ENCODE data around the gene CCNG1.
"Not testable (repeated sequence)": the region's sequence is repeated elsewhere in the genome, so short reads cannot be mapped to it uniquely, and the experiment has no call there.

The CCNG1 gene, protein sequence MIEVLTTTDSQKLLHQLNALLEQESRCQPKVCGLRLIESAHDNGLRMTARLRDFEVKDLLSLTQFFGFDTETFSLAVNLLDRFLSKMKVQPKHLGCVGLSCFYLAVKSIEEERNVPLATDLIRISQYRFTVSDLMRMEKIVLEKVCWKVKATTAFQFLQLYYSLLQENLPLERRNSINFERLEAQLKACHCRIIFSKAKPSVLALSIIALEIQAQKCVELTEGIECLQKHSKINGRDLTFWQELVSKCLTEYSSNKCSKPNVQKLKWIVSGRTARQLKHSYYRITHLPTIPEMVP

DNA sequence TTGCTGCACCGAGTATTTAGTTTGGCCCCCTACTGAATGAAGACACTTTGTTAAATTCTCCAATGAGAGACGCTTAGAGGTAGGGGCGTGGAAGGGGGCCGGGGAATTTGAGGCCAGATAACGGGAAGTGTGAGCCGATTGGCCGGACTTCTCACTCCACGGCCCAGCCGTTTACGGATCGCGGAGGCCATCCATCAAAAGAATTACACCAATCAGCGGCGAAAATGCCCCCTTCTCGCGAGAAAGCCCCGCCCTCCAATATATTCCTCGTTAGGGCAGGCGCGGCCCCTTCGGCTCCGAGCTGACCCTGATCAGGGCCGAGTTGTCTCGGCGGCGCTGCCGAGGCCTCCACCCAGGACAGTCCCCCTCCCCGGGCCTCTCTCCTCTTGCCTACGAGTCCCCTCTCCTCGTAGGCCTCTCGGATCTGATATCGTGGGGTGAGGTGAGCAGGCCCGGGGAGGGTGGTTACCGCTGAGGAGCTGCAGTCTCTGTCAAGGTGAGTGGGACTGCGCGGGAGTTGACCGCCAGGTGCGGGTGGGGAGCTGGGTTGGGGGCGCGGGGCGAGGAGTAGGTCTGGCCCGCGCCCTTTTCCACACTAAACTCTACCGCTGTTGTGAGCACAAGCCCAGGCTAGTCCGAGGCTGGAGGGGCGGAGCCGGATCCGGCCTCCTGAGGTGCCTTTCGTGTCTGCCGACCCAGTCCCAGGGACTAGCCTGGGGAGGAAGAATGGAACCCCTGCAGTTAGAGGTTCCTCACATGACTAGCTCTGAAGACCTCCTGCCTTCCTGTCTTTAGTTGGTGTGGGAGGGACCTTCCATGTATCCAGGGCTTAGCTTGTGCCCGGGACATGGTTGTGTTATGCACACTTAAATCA lies at the start of gene CCNG1:
Gene CCNG1, plus strand, starts transcription at position 287 of the 874 bp plus-strand sequence. CDS start 1,662 bp downstream, outside the sequence.
- peak; percentile 93 for DNase-seq

DNA sequence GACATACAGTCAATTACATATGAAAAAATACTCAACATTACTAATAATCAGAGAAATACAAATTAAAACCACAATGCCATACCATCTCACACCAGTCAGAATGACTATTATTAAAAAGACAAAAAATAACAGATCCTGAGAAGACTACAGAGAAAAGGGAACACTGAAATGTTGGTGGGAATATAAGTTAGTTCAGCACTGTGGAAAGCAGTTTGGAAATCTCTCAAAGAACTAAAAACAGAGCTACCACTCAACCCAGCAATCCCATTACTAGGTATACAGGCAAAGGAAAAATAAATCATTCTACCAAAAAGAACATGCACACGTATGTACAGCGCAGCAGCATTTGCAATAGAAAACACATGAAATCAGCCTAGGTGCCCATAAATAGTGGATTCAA lies 41.6 kb upstream of the CCNG1 start:
- DNase-seq, result no peak

DNA sequence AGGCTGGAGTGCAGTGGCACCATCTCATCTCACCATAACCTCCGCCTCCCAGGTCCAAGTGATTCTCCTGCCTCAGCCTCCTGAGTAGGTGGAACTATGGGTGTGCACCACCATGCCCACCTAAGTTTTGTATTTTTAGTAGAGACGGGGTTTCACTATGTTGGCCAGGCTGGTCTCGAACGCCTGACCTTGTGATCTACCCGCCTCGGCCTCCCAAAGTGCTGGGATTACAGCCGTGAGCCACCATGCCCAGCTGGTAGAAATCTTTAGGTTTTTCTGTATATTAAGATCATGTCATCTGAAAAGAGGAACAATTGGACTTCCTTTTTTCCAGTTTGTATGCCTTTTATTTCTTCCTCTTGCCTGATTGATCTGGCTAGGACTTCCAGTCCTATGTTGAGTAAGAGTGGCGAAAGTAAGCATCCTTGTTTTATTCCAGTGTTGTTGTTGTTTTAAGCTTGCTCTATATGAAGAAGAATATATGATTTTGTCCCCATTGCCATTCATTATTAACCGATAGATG lies 40.5 kb upstream of the CCNG1 start:
- DNase-seq, result not testable (repeated sequence)

DNA sequence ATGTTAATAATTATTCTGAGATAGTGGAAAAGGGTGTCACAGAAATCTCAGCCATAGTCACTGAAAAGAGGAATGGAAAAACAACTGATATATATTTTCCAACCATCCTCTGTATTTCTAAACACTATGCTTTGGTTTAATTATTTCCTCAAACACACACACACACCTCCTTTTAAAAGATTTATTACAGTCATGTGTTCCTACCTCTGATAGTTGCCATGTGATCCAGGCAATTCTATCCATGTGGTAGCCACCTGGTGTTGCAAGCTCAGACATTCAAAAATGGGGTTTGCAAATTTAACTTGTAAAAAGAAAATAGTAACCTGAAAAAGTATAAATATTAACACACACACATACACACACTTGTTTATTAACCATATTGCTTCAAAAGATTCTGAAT lies 40.0 kb upstream of the CCNG1 start:
- DNase-seq, result no peak

DNA sequence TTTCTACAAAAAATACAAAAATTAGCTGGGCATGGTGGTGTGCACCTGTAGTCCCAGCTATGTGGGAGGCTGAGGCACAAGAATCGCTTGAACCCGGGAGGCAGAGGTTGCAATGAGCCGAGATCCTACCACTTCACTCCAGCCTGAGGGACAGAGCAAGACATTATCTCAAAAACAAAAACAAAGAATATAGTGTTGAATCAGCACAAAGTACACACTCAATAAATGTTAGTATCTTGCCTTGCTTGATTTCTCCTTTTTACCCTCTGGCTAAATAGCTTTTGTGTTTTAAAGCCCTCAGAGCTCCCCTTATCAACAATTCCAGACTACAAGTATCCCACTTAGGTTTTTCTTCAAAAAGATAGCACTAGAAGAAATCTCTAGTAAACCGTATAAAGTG lies 37.5 kb upstream of the CCNG1 start:
- no peak for DNase-seq

DNA sequence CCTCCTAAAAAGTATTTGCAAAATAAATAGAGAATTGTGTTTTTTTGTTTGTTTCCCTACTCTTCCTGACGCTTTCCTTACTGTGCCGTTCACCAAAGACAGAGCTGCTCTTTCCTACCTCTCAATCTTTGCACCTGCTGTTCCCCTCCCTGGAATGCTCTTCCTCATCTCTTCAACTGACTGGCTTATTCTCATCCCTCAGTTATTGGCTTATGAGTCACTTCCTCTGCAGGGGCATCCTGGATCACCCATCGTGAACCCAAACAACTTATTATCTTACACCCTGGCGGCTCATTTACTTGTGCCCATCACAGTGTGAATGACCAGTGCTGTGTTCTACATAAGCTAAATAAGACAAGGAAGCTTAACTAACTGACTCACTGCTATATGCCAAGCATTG lies 36.1 kb upstream of the CCNG1 start:
- DNase-seq, result no peak

DNA sequence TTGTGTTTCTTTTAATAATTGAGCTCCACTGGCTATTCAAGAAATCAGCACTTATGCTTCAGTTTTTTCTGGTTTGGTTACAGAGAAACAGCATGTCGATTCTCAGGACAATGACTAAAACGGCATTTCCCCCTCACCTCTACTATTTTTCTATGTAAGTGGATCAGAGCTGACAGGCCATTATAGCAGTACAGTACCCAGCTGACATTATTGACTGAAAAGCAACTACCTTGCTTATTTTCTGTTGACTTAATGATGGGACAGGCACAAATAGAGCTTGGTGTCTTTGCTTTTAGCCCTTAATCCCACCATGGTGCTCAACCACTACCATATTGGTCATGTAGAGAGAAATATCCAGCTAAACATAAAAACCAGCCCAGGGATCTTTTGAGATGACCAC lies 35.4 kb upstream of the CCNG1 start:
- DNase-seq, result no peak

DNA sequence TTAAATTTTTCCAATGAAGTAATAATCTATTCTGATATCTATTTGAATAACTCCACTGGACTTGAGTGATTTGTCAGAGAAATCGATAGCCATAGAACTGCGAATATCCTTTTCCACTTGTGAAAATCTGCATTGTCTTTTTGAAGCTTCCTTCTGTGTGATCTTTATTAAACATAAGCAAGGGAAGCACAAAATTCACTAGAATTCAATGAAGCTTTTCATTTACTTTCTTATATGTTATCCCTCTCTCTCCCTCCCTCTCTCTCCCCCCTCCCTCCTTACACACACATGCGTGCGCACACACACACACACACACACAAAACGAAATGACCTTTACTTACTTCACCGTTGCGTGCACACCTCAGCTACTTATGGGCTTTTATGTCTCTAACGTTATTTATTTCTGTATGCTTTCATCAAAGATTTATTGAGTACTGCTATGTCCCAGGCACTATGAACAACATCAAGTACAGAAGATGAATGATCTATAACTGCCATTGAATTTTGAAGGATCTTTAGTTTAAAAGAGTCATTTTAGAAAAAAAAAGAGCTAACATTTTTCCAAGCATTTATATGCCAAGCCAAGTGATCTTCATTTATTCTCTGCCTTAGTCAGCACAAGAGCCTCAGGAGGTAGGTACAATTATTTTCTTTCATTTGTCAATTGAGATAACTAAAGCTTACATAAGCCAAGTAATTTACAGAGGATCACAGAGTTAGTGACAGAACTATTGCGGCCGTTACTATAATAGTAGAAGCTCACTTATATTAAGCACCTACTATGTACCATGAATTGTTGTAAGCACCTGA lies 32.8 kb upstream of the CCNG1 start:
- DNase-seq, result no peak

DNA sequence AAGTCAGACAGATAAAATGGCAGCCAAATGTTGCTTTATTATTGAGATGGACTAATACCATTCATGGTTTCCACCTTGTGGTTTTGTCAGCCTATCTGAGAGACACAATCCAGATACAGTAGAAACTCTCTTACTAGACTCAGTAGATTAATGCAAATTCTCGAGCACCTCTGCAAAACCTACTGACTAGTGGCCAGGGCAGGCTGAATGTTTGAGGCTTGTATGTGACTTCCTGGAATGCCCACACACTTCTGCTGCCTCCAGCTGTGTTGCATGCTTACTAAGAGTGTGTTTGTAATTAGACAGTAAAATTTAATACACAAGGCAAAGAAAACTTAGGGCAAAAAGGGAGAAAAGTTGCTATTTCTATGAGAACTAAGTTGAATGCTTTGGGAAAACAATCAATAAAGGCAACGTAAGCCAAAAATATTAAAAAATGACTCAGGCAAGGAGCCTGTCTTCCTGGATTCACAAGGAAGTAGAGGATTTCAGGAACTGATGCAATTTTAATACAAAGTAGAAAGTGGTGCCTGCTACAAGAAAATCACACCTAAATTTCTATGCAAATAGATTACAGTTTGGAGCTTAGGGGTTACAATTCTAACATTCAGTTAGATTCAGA lies 30.2 kb upstream of the CCNG1 start:
- no peak for DNase-seq

DNA sequence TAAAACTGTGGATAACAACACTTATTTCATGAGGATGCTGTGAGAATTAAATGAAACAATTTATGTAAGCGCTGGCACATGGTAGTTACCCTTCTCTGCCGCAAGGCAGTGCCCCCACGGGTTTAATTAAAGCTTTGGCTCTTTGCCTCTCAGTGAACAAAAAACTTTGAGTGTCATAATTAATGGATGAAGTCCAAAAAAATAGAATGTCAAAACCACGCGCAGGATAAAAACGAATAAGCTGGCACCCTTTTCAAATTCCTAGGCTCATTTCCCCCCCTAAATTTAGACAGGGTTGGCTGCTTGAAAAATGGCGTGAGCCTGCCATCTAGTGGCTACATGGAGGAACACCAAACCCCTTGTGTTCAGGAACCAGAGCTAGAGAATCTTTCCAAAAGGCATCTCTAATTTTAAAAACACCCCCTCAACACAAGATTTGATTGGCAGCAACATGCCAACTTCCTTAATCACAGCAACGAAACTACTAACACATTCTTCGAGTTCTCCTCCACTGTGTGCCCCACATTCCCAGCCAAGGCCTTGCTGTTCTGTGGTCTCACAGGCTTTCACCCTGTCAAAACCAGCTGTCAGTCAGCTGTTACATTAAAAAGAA lies 29.0 kb upstream of the CCNG1 start:
- DNase-seq, result peak; percentile 60

DNA sequence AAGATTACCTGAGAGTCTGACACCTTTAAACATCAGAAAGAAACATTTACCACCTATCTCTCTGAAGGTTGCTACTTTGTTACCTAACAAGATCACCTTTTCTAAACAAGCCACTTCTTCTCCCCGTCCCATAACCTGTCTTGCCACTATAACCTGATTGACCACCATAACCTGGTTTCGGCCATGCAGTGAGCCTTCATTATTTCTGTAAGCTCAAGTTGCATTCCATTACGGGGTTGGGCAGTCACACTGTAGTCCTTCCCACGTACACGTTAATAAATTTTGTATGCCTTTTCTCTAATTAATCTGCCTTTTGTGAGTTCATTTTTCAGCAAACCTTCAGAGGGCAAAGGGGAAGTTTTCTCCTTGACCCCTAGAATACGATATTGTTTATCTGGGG lies 28.0 kb upstream of the CCNG1 start:
- DNase-seq, result no peak

DNA sequence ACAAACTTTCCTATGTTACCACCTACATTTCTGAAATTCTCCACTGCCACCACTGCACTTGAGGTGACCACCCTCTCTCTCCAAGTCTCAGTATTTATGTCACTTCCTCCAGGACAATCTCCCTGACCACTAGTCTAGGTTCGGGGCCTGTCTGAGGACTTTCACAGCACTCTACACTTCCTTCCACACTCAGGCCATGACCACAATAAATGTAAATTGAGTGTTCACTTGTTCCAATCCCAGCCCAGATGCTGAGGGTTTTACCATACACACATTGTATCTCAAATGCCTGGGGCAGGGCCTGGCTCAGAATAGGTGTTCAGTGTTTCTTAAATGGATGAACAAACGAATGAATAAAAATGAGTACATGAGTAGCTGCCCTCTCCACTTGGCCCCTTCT lies 26.9 kb upstream of the CCNG1 start:
- DNase-seq, result no peak

DNA sequence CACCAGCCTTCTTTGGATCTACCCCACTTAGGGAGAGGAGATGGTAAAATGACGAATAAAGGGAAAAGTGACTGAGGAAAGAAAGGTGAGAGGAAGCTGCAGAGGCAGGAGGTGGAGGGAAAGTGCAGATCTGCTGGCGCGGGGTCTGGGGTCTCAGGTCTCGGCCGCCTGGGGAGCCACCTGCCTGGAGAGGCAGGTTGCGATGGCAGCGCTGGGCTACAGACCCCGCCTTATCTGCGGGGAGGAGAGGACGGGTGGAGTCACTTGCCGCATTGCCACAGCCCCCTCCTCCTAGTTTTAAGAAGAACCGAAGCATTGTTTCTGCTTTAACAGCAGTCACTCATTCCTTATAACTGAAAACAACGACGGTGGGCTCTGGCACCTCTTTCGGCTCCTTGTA lies 21.7 kb upstream of the CCNG1 start:
- not testable (repeated sequence) for DNase-seq

DNA sequence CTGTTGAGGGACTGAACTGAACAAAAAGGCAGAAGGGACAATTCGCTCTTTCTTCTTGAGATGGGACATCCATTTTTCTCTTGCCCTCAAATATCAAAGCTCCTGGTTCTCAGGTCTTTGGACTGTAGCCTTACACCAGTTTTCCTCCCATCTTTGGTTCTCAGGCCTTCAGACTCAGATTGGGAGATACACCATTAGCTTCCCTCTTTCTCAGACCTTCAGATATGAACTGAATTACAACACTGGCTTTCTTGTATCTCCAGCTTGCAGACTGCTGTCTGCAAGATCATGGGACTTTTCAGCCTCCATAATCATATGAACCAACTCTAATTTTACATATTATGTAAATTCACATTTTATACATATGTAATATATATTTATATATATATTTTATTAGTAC lies 12.6 kb upstream of the CCNG1 start:
- DNase-seq, result no peak

DNA sequence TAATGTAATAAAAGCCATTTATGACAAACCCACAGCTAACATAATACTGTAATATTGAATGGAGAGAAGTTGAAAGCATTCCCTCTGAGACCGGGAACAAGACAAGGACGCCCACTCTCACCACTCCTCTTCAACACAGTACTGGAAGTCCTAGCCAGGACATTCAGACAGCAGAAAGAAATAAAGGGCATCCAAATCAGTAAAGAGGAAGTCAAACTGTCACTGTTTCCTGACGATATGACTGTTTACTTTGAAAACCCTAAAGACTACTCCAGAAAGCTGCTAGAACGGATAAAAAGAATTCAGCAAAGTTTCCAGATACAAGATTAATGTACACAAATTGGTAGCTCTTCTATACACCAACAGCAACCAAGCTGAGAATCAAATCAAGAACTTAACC lies 11.3 kb upstream of the CCNG1 start:
- DNase-seq, result not testable (repeated sequence)

DNA sequence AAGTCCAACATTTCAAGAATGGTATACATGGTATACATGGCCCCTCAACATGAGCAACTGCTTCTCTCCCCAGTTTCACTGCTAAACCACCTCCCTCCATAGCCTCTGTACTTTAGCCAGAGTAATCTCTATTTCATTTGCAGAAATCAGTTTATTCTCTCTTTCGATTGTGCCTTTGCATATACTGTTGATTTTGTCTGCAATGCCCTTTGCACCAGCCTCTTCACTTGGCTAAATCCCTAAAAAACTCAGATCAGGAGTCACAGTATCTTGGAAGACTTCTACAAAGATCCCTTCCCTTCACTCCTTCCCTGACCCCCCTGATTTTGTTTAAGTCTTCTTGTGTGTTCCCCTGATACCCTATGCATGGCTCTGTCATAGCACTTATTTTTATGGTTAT lies 4.9 kb upstream of the CCNG1 start:
- no peak for DNase-seq

DNA sequence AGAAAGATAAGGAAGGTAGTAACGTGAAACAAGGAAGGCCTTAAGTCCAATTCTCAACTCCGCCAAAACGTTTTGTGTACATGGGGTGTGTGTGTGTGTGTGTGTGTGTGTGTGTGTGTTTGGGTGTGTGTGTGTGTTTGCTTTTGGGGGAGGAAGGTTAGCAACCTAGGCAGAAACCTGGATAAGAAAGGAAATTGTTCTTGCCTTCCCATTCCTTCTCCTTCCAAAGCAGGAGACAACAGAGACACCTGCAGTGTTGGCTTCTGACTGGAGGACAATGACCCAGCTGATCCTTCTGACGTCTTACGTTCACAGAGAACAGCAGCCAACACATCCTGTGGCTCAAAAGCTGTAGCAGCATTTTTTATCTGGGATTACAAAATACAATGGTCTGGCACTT lies 4.1 kb upstream of the CCNG1 start:
- DNase-seq, result no peak

DNA sequence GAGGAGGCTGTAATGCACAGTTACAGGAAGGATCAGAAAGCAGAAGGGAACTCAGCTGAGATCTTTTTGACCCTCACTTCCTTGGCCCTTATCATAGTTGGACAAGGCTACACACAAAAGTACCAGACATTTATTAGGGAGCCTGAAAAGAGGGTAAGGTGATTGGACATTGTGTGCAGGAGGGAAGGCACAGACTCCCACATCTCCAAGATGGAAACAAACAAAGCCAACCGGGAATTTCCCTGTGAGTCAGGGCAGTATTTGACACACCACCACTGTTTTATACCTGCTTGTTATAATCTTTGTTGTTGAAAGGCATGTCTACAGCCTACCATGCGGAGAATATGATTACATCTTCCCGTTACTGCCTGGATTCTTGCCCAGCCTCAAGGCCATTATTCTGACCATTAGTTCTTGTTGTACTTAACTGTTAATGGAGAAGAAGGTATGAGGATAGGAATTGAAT lies 3.0 kb upstream of the CCNG1 start:
- DNase-seq, result no peak

DNA sequence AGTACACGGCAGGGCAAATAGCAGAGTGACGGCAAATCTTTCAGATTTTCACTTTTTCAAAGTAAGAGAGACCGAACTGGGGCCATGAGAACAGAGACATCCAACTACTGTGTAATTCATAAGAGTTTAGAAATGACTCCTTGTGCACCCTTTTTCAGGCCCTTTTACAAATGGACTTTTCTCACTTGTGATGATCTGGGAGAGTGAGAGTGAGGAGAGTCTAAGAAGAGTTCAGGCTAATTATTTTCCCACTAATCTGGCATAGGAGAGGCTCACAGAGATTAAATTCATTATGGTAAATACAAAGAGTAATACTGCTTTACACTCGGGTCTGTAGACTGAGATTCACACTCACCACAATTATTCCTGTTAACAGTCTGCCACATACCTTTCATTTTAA lies 880 bp upstream of the CCNG1 start:
- no peak for DNase-seq

DNA sequence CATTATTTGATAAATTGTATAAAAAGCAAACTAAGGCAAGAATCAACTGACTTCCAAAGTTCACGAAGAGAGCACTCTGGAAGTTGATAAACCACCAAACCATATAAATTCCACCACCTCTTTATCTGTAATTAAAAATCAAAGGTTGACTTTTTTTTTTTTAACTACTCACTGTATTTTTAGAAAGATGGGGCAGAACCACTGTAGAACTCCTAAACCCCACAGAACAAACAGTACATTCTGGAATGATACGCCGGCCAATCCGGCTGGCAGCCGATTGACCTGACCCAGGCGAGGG lies 435 bp upstream of the CCNG1 start:
- no peak for DNase-seq

DNA sequence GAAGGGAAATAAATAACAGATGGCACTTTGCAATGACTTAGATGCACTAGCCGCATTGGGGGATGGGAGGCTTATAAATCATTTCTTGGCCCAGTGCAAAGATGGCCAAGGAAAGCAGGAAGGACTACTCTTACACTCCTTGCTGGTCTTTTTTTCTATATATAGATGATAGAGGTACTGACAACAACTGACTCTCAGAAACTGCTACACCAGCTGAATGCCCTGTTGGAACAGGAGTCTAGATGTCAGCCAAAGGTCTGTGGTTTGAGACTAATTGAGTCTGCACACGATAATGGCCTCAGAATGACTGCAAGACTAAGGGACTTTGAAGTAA lies 1.7 kb downstream of the CCNG1 start:
- DNase-seq, result no peak

DNA sequence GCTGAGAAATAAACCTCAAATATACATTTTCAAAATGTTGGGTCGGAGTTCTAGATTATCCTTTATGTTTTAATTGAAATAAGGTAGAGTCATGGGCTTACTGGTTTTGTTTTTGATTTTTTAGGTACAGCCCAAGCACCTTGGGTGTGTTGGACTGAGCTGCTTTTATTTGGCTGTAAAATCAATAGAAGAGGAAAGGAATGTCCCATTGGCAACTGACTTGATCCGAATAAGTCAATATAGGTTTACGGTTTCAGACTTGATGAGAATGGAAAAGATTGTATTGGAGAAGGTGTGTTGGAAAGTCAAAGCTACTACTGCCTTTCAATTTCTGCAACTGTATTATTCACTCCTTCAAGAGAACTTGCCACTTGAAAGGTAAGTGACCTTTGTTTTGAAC lies 3.6 kb downstream of the CCNG1 start:
- DNase-seq, result no peak

DNA sequence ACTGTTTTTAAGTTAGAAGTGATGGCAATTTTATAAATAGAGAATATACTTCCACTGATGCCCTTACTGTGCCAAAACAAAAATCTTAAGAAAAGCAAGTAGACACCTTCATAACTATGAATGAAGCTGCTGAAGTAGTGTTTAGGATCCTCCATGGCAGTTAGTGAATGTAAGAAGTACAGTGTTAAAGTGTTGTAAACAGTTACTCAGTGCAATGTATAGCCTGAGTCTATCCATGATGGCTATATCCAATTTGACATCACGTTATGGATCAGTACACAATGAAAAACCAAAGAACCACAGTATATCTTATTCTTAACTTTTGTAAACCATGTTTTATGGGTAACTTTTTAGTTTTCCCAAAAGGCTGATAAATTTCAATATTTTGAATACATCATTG lies 7.1 kb downstream of the CCNG1 start:
- no peak for DNase-seq

Measured in CD4-positive, alpha-beta T cell treated with Interleukin-21 for 1 hour (primary cell).